D721Med (cell line): ENCODE measurements around the gene CDK2.

Experiments used
- DNase-seq: peaks from one replicate; pipeline ENCODE4 v3.0.0; 2011; ENCODE audit warnings: low spot score; ENCODE audit not compliant: insufficient read length
- FAIRE-seq: peaks from 2 replicates; lab custom pipeline; 2011; peaks lifted over from hg19 to GRCh38; lab: Jason Lieb, UNC
- CTCF ChIP-seq: IDR thresholded peaks from 2 replicates; pipeline ENCODE4 v1.5.1; 2012; ENCODE audit warnings: mild to moderate bottlenecking, control low read depth; ENCODE audit not compliant: insufficient read depth; ENCODE audit errors: missing control alignments

The CDK2 gene

DNA sequence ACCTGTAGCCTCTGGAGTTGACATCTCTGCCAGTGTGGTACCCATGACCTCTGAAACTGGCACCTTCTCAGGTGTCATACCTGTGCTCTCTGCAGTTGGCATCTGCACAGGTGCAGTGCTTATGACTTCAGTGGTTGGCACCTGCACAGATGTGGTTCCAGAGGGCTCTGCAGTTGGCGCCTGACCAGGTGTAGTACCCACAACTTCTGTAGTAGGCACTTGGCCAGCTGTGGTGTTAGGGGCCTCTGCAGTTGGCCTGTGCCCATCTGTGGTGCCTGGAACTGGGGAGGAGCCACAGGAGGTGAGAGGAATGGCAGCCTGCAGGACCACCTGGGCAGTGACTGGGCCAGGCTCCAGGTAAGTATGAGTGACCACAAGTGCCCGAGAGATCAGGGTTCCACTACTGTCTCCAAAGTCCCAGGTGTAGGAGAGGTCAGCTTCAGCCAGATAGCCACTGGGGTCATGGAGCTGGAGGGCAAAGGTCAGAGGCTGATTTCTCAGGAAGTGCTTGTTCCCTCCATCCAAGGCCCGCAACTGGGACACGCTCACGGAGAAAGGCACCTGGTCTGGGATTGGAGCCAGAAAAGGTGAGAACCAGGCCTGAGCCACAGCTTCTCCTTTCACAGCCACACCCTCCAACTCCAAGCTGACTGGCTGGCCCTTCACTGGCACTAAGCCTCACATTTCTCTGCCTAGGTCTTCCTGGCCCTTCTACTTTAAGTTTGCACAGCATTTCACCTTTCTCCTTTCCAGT lies 9.3 kb upstream of the CDK2 start:
- no peak for FAIRE-seq
- no peak for DNase-seq
- no peak for TF ChIP-seq CTCF

- DNase-seq (no peak), FAIRE-seq (no peak)
- TF ChIP-seq CTCF = no peak
These were observed 2.9 kb upstream of the CDK2 start for GRCh38 chr12:55963760-55964159.

GRCh38 chr12:55965240-55965639 lies 1.4 kb upstream of the CDK2 start:
- FAIRE-seq (no peak), DNase-seq (no peak)
- TF ChIP-seq CTCF = no peak

GRCh38 chr12:55965941-55966407 lies 656 bp upstream of the CDK2 start, which contains the start of gene PMEL:
PMEL (minus strand) TSS chr12:55966042; CDS start chr12:55966011, 31 bp downstream.
- TF ChIP-seq CTCF = no peak
- FAIRE-seq (no peak), DNase-seq (no peak)

GRCh38 chr12:55969356-55969755 lies 2.7 kb downstream of the CDK2 start:
- FAIRE-seq (no peak), DNase-seq (no peak)
- TF ChIP-seq CTCF = no peak

GRCh38 chr12:55970775-55971174 lies 4.1 kb downstream of the CDK2 start:
- FAIRE-seq (no peak), DNase-seq (no peak)
- no peak for TF ChIP-seq CTCF

DNA sequence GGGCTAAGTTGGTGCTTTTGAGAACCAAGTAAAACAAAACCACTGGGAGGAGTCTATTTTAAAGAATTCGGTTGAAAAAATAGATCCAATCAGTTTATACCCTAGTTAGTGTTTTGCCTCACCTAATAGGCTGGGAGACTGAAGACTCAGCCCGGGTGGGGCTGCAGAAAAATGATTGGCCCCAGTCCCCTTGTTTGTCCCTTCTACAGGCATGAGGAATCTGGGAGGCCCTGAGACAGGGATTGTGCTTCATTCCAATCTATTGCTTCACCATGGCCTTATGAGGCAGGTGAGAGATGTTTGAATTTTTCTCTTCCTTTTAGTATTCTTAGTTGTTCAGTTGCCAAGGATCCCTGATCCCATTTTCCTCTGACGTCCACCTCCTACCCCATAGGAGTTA lies 5.4 kb downstream of the CDK2 start:
- DNase-seq (no peak), FAIRE-seq (no peak)
- TF ChIP-seq CTCF = no peak
